ENCODE measurements around the gene CDH22. TPM values are rescaled to one million over a fixed set of nuclear protein-coding genes. Genes with fewer than 3 reads are reported as not detected.

The CDH22 gene
- total and polyA plus RNA-seq, 12 donors = 0.04 to 11.0 (median 0.64) TPM

- no peak for TF ChIP-seq CTCF (IDR thresholded peaks at IDR 0.05)
- no peaks in the 10 kb centered on the region for H3K9me3 ChIP-seq
- DNase-seq (peak; percentile 11 to 47), ATAC-seq (peak in 6 of 8 donors; percentile 19 to 93 (median 44))
- H3K27me3 ChIP-seq = peaks cover 0 to 62% (median 24%) of the 10 kb centered on the region in 7 donors
- H3K4me1 ChIP-seq = peaks cover 0 to 5% (median 0%) of the 10 kb centered on the region in 9 donors
- no peak overlapping the region for H3K27ac ChIP-seq
- no peaks in the 10 kb centered on the region for H3K36me3 ChIP-seq
- intact Hi-C loops (cut with DNase I) = no loop called here
- WGBS, 2 donors = 63 to 76% methylated on average over 3 of the region's 3 CpGs
- H3K4me3 ChIP-seq = no peak overlapping the region
Observed at GRCh38 chr20:46260480-46260879, 47.8 kb downstream of the CDH22 start.

GRCh38 chr20:46259260-46259859, 48.9 kb downstream of the CDH22 start:
- H3K4me1 ChIP-seq = peaks cover 0 to 7% (median 0%) of the 10 kb centered on the region in 9 donors
- TF ChIP-seq CTCF (IDR thresholded peaks at IDR 0.05) = no peak
- ATAC-seq = no peak
- no peak for DNase-seq
- H3K36me3 ChIP-seq = no peaks in the 10 kb centered on the region
- H3K27me3 ChIP-seq = peaks cover 0 to 60% (median 27%) of the 10 kb centered on the region in 7 donors
- no peaks in the 10 kb centered on the region for H3K9me3 ChIP-seq
- intact Hi-C loops (cut with DNase I) = no loop called here
- WGBS, 2 donors = 88 to 96% methylated on average over 1 of the region's 1 CpG
- H3K27ac ChIP-seq = no peak overlapping the region
- no peak overlapping the region for H3K4me3 ChIP-seq

GRCh38 chr20:46257887-46258286, 50.4 kb downstream of the CDH22 start:
- Histone ChIP-seq H3K27me3 (peaks cover 0 to 61% (median 41%) of the 10 kb centered on the region in 7 donors), H3K4me1 (peaks cover 0 to 7% (median 0%) of the 10 kb centered on the region in 9 donors), H3K9me3 (no peaks in the 10 kb centered on the region), H3K27ac (no peak overlapping the region), H3K4me3 (no peak overlapping the region), H3K36me3 (no peaks in the 10 kb centered on the region)
- DNase-seq (no peak), ATAC-seq (no peak)
- 70 to 72% methylated on average over 4 of the region's 4 CpGs for WGBS, 2 donors
- no peak for TF ChIP-seq CTCF (IDR thresholded peaks at IDR 0.05)
- intact Hi-C loops (cut with DNase I) = no loop called here

GRCh38 chr20:46256293-46256692, 52.0 kb downstream of the CDH22 start:
- Histone ChIP-seq H3K27ac (no peak overlapping the region), H3K9me3 (no peaks in the 10 kb centered on the region), H3K27me3 (peaks cover under 1 to 70% (median 53%) of the 10 kb centered on the region in 7 donors), H3K4me3 (no peak overlapping the region), H3K4me1 (peaks cover 0 to 7% (median 0%) of the 10 kb centered on the region in 9 donors), H3K36me3 (no peaks in the 10 kb centered on the region)
- intact Hi-C loops (cut with DNase I) = no loop called here
- WGBS, 2 donors = 59 to 67% methylated on average over 4 of the region's 4 CpGs
- DNase-seq = no peak
- TF ChIP-seq CTCF (IDR thresholded peaks at IDR 0.05) = no peak
- no peak for ATAC-seq

Data from heart right ventricle (tissue), 16 donors.